Spleen (tissue), 11 donors: ENCODE results near the gene SNAPC1. TPM values are rescaled to one million over a fixed set of nuclear protein-coding genes. Genes with fewer than 3 reads are reported as not detected.

ENCODE experiments used
- DNase-seq: peaks from one replicate; pipeline ENCODE4 v3.0.0-alpha.2; 2020
- H3K27ac ChIP-seq, 8 donors: fragments of 200-600 bp; sonication (generic) in 7 of 8; 1 replicate in 4 of 8; 2 replicates in 4 of 8; pipeline versions ENCODE4 v1.5.0 to v1.8.0; 2016 to 2021; ENCODE audit warnings: inconsistent platforms in 4 of 8, mild to moderate bottlenecking in 4 of 8, moderate library complexity in 1 of 8
- H3K27me3 ChIP-seq, 7 donors: fragments of 200-600 bp; sonication (generic) in 6 of 7; replicated peaks in 1 of 7; 1 replicate in 4 of 7; 2 replicates in 3 of 7; pipeline versions ENCODE4 v1.5.0 to v1.8.0; 2016 to 2021; ENCODE audit warnings: inconsistent platforms in 3 of 7, mild to moderate bottlenecking in 1 of 7
- H3K36me3 ChIP-seq, 6 donors: fragments of 200-600 bp; sonication (generic) in 5 of 6; 1 replicate in 4 of 6; 2 replicates in 2 of 6; pipeline versions ENCODE4 v1.5.0 to v1.8.0; 2016 to 2021; ENCODE audit warnings: inconsistent platforms in 2 of 6
- H3K4me1 ChIP-seq, 6 donors: fragments of 200-600 bp; sonication (generic) in 5 of 6; 1 replicate in 3 of 6; 2 replicates in 3 of 6; pipeline versions ENCODE4 v1.5.0 to v1.8.0; 2016 to 2021; ENCODE audit warnings: inconsistent platforms in 3 of 6
- H3K4me3 ChIP-seq, 8 donors: fragments of 200-600 bp; sonication (generic) in 7 of 8; 1 replicate in 4 of 8; 2 replicates in 4 of 8; pipeline versions ENCODE4 v1.5.0 to v1.8.0; 2016 to 2021; ENCODE audit warnings: inconsistent platforms in 4 of 8, mild to moderate bottlenecking in 4 of 8, moderate library complexity in 2 of 8
- H3K9me3 ChIP-seq, 8 donors: fragments of 200-600 bp; sonication (generic) in 7 of 8; 1 replicate in 4 of 8; 2 replicates in 4 of 8; pipeline versions ENCODE4 v1.5.0 to v1.8.0; 2016 to 2021; ENCODE audit warnings: inconsistent platforms in 4 of 8
- POLR2A ChIP-seq, 3 donors: fragments of 450-650 bp; IDR thresholded peaks; one replicate each; pipeline ENCODE4 v1.5.1; 2017; ENCODE audit warnings: antibody characterized with exemption in 3 of 3, mild to moderate bottlenecking in 1 of 3
- POLR2AphosphoS5 ChIP-seq, 3 donors: sonication (generic); formaldehyde crosslinking; IDR thresholded peaks; one replicate each; pipeline ENCODE4 v1.5.1; 2017; ENCODE audit warnings: antibody characterized with exemption in 3 of 3
- WGBS, 5 donors: extraction: QIAGEN DNeasy Blood & Tissue Kit in 3 of 5; methylation state at CpG; one replicate each; pipeline versions ENCODE4 v1.1.5 to v1.1.7; 2013 to 2018; 5-methylcytosine and 5-hydroxymethylcytosine counted together
- intact Hi-C: fragments of 100-400 bp; cut with DNase I; formaldehyde crosslinking; loops from one replicate; pipeline ENCODE4 v1.15.0; 2023; ENCODE audit warnings: low total_unique reads
- polyA plus RNA-seq, 3 donors: library from polyadenylated mRNA; stranded (reverse); fragments of 200-250 nt; gene quantifications; one replicate each; pipeline ENCODE4 v1.2.1, GENCODE V29; 2013
- total RNA-seq, 7 donors: library from RNA; depleted of rRNA in 3 of 7; stranded (reverse); fragments of >200 nt in 3 of 7; fragmentation: NEBNext Ultra II Directional in 4 of 7; extraction: Animal tissue kit (Norgen Biotek cat#: 25700) in 4 of 7; gene quantifications; one replicate each; pipeline versions ENCODE4 v1.1.0 to v1.2.1, GENCODE V29; 2016 to 2021
- TF ChIP-seq, protein P1 (sequence below), 11 experiments: fragments of 200-600 bp in 7 of 11; fragments of 450-650 bp in 4 of 11; sonication (generic) in 4 of 11; IDR thresholded peaks in 8 of 11; conservative IDR thresholded peaks in 3 of 11; 1 replicate in 7 of 11; 2 replicates in 4 of 11; pipeline versions ENCODE4 v1.4.0 to v1.8.0; 2016 to 2021; ENCODE audit warnings: antibody characterized with exemption in 11 of 11, inconsistent platforms in 4 of 11, mild to moderate bottlenecking in 1 of 11
- donor health status: healthy with polysubstance abuse.
- donor health status: DM: no; HTN: no; CAD: no; lungs with moderate emphysema.
- donor health status: DM: no; HTN: no; CAD: no.
- donor health status: Bipolar disorder and iron deficiency.
- donor health status: healthy.
- donor health status: DM: no; HTN: no; CAD: no.
- donor health status: DM: yes; HTN: yes; CAD: no.

SNAPC1 gene
- total and polyA plus RNA-seq, 10 donors: 3.3 to 12.2 (median 5.8) TPM

DNA sequence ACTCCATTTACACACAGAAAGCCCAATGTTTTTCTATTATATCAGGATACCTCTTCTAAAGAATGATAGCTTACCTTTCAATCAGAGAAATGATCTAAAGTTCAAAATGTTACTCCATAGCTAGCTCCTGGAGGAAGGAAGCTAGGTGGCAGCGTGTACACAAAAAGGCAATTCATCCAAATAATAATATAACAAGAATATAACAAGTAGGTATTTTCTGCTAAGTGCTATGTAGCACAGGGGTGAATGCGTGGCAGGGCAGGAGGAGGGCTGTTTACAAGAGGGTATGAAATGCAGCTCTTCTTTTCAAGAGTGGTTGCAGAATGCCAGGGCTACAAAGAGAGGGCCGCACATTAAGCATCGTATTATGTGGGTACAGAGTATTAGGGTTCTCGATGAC lies 663 bp upstream of the SNAPC1 start:
- intact Hi-C loops: no loop called here
- 57 to 64% (median 61%) methylated on average over 5 of the region's 5 CpGs for WGBS, 5 donors
- TF ChIP-seq, protein P1, sequence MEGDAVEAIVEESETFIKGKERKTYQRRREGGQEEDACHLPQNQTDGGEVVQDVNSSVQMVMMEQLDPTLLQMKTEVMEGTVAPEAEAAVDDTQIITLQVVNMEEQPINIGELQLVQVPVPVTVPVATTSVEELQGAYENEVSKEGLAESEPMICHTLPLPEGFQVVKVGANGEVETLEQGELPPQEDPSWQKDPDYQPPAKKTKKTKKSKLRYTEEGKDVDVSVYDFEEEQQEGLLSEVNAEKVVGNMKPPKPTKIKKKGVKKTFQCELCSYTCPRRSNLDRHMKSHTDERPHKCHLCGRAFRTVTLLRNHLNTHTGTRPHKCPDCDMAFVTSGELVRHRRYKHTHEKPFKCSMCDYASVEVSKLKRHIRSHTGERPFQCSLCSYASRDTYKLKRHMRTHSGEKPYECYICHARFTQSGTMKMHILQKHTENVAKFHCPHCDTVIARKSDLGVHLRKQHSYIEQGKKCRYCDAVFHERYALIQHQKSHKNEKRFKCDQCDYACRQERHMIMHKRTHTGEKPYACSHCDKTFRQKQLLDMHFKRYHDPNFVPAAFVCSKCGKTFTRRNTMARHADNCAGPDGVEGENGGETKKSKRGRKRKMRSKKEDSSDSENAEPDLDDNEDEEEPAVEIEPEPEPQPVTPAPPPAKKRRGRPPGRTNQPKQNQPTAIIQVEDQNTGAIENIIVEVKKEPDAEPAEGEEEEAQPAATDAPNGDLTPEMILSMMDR (IDR thresholded peaks at IDR 0.05 in 8 of 11, conservative IDR thresholded peaks at IDR 0.05 in 3 of 11): no peak
- no peak for TF ChIP-seq POLR2AphosphoS5 (IDR thresholded peaks at IDR 0.05)
- TF ChIP-seq POLR2A (IDR thresholded peaks at IDR 0.05): no peak

DNA sequence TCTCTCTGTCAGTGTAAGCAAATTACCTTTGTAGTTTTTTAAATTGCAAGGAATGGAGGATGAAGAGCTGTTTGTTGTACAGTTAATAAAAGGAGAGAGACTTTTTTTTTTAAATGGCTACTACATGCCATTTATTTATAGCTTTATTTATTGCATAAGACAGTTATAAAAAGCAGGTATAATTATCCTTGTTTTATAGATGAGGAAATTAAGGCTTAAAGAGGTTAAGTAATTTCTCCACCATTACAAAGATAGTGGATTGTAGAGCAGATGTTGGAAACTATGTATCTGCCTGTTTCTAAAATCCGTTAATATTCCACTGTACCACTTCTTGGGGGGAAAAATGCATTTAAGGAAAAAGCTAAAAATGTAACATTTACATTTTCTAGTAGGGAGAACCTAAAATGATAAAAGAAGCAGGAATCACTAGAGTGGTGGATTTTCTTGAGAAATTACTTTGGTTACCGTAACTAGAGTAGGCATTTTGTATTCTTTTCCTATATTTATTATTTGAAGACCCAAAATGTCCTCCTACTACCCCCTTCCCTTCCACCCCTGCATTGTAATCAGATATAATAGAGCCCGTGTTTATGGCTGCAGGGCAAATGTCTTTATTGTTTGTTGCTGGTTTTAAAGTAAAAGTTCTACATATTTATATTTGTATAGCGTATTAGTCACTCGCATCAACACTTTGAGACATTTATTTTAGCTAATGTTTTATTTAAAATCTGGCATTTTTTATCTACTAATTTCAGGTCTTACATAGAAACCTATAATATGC lies 2.3 kb downstream of the SNAPC1 start:
- no peaks in the 10 kb centered on the region for H3K27me3 ChIP-seq
- H3K9me3 ChIP-seq: no peaks in the 10 kb centered on the region
- no peak for DNase-seq
- 76 to 92% (median 83%) methylated on average over 5 of the region's 5 CpGs for WGBS, 5 donors
- peaks cover 0 to 49% (median 37%) of the 10 kb centered on the region in 6 donors for H3K4me1 ChIP-seq
- H3K4me3 ChIP-seq: peak overlapping the region in 2 of 8 donors; percentile 5 to 82
- H3K36me3 ChIP-seq: peaks cover 0 to 27% (median 12%) of the 10 kb centered on the region in 6 donors
- peak overlapping the region in 6 of 8 donors; percentile 1 to 32 (median 6) for H3K27ac ChIP-seq
- TF ChIP-seq POLR2A (IDR thresholded peaks at IDR 0.05) (no peak), POLR2AphosphoS5 (IDR thresholded peaks at IDR 0.05) (no peak)
- TF ChIP-seq, protein P1 (IDR thresholded peaks at IDR 0.05 in 8 of 11, conservative IDR thresholded peaks at IDR 0.05 in 3 of 11): no peak
- intact Hi-C loops: no loop called here

More for the DNA sequence above, 663 bp upstream of the SNAPC1 start:
- no peaks in the 10 kb centered on the region for H3K36me3 ChIP-seq
- H3K27ac ChIP-seq: peak overlapping the region; percentile 87 to 97 (median 93)
- no peak for DNase-seq
- no peaks in the 10 kb centered on the region for H3K27me3 ChIP-seq
- peak overlapping the region in 5 of 8 donors; percentile 79 to 91 (median 85) for H3K4me3 ChIP-seq
- H3K9me3 ChIP-seq: no peaks in the 10 kb centered on the region
- H3K4me1 ChIP-seq: peaks cover 0 to 46% (median 36%) of the 10 kb centered on the region in 6 donors

- no peak for DNase-seq
- Histone ChIP-seq H3K9me3 (no peaks in the 10 kb centered on the region), H3K27me3 (no peaks in the 10 kb centered on the region), H3K36me3 (peaks cover 0 to 35% (median 21%) of the 10 kb centered on the region in 6 donors), H3K27ac (peak overlapping the region in 7 of 8 donors; percentile 1 to 32 (median 7)), H3K4me1 (peaks cover 0 to 49% (median 37%) of the 10 kb centered on the region in 6 donors), H3K4me3 (peak overlapping the region in 1 of 8 donors; percentile 34)
- intact Hi-C loops: no loop called here
- peak in 1 of 3 donors; percentile 14 for TF ChIP-seq POLR2AphosphoS5 (IDR thresholded peaks at IDR 0.05)
- no peak for TF ChIP-seq POLR2A (IDR thresholded peaks at IDR 0.05)
- 73 to 78% (median 75%) methylated on average over 15 of the region's 15 CpGs for WGBS, 5 donors
Observed at GRCh38 chr14:61765225-61765943, 3.2 kb downstream of the SNAPC1 start.

- Histone ChIP-seq H3K4me1 (peaks cover 0 to 49% (median 37%) of the 10 kb centered on the region in 6 donors), H3K27me3 (no peaks in the 10 kb centered on the region), H3K36me3 (peaks cover 0 to 43% (median 27%) of the 10 kb centered on the region in 6 donors), H3K9me3 (no peaks in the 10 kb centered on the region), H3K4me3 (peak overlapping the region in 1 of 8 donors; percentile 34), H3K27ac (peak overlapping the region in 2 of 8 donors; percentile 4 to 32)
- intact Hi-C loops: no loop called here
- 76 to 93% (median 87%) methylated on average over 5 of the region's 5 CpGs for WGBS, 5 donors
- TF ChIP-seq POLR2A (IDR thresholded peaks at IDR 0.05) (no peak), POLR2AphosphoS5 (IDR thresholded peaks at IDR 0.05) (no peak)
- TF ChIP-seq, protein P1 (IDR thresholded peaks at IDR 0.05 in 8 of 11, conservative IDR thresholded peaks at IDR 0.05 in 3 of 11): no peak
- no peak for DNase-seq
Observed at GRCh38 chr14:61766151-61766550, 3.9 kb downstream of the SNAPC1 start.
